B cell (primary cell): ENCODE results near the gene DNAJB8. TPM values are rescaled to one million over a fixed set of nuclear protein-coding genes. Genes with fewer than 3 reads are reported as not detected.

Experiments used
- ATAC-seq: fragments of 200-7000 bp; cut with Tn5 transposase; one replicate; pipeline ENCODE4 v1.10.0; 2021; ENCODE audit warnings: low read depth, mild to moderate bottlenecking, moderate number of reproducible peaks, moderate library complexity
- CTCF ChIA-PET: fragments of 350-600 bp; sonication (Branson Sonifier 250); formaldehyde crosslinking; loops from one replicate; lab custom pipeline; 2021; ENCODE audit warnings: antibody characterized with exemption, inconsistent platforms; lab: Charles Lee
- POLR2A ChIA-PET: fragments of 350-600 bp; sonication (Branson Sonifier 250); formaldehyde crosslinking; loops from one replicate; lab custom pipeline; 2021; ENCODE audit warnings: antibody characterized with exemption; lab: Charles Lee
- DNase-seq: peaks from one replicate; pipeline ENCODE4 v3.0.0; 2013
- H2AFZ ChIP-seq: 2 replicates; pipeline ENCODE4 v1.6.1; 2012; ENCODE audit warnings: mild to moderate bottlenecking, low read depth, low read length; ENCODE audit not compliant: insufficient read depth, poor library complexity, severe bottlenecking
- H3K27ac ChIP-seq, 2 donors: 1 replicate in 1 of 2; 2 replicates in 1 of 2; pipeline ENCODE4 v1.5.1; 2012 to 2013; ENCODE audit warnings: low read length in 2 of 2, mild to moderate bottlenecking in 2 of 2, moderate library complexity in 1 of 2
- H3K27me3 ChIP-seq, 4 experiments: fragments of 200-600 bp in 1 of 4; sonication (generic) in 1 of 4; replicated peaks in 1 of 4; 1 replicate in 2 of 4; 2 replicates in 2 of 4; pipeline versions ENCODE4 v1.6.1 to v1.7.0; 2013 to 2016; ENCODE audit warnings: low read length in 3 of 4, mild to moderate bottlenecking in 2 of 4, mixed read lengths in 1 of 4, moderate library complexity in 1 of 4; ENCODE audit not compliant: insufficient read depth in 4 of 4, control insufficient read depth in 3 of 4; ENCODE audit errors: control extremely low read depth in 1 of 4
- H3K36me3 ChIP-seq, 2 experiments: replicated peaks in 1 of 2; 1 replicate in 1 of 2; 2 replicates in 1 of 2; pipeline versions ENCODE4 v1.6.1 to v1.7.1; 2013; ENCODE audit warnings: low read length in 1 of 2; ENCODE audit not compliant: insufficient read depth in 2 of 2, control insufficient read depth in 1 of 2; ENCODE audit errors: control extremely low read depth in 1 of 2, extremely low read depth in 1 of 2
- H3K4me1 ChIP-seq, 2 donors: fragments of 200-600 bp in 1 of 2; sonication (generic) in 1 of 2; 1 replicate in 1 of 2; 2 replicates in 1 of 2; pipeline versions ENCODE4 v1.5.1 to v1.6.1; 2013 to 2017; ENCODE audit warnings: low read length in 2 of 2; ENCODE audit not compliant: control insufficient read depth in 2 of 2, insufficient read depth in 2 of 2
- H3K4me2 ChIP-seq: replicated peaks from 2 replicates; pipeline ENCODE3; 2012; ENCODE audit warnings: mild to moderate bottlenecking, low read depth, low read length; ENCODE audit not compliant: poor library complexity, severe bottlenecking
- H3K4me3 ChIP-seq, 5 experiments: fragments of 200-600 bp in 1 of 5; sonication (generic) in 1 of 5; 1 replicate in 3 of 5; 2 replicates in 2 of 5; pipeline versions ENCODE4 v1.5.1 to v1.7.0; 2011 to 2016; ENCODE audit warnings: low read length in 4 of 5, mild to moderate bottlenecking in 4 of 5, low read depth in 2 of 5, control low read depth in 1 of 5, moderate library complexity in 1 of 5; ENCODE audit not compliant: insufficient read depth in 1 of 5; ENCODE audit errors: control extremely low read depth in 1 of 5, extremely low read depth in 1 of 5
- H3K79me2 ChIP-seq: fragments of 200-600 bp; sonication (generic); one replicate; pipeline ENCODE4 v1.6.0; 2016; ENCODE audit warnings: low read length; ENCODE audit not compliant: control insufficient read depth, insufficient read depth
- H3K9ac ChIP-seq: fragments of 200-600 bp; sonication (generic); 2 replicates; pipeline ENCODE4 v1.6.1; 2017; ENCODE audit warnings: mild to moderate bottlenecking, low read length, moderate library complexity
- H3K9me3 ChIP-seq, 3 donors: one replicate each; pipeline versions ENCODE4 v1.6.1 to v1.7.1; 2013; ENCODE audit warnings: low read length in 2 of 3; ENCODE audit not compliant: control insufficient read depth in 2 of 3, insufficient read depth in 1 of 3; ENCODE audit errors: control extremely low read depth in 1 of 3
- H4K20me1 ChIP-seq: 2 replicates; pipeline ENCODE4 v1.6.0; 2012; ENCODE audit warnings: mild to moderate bottlenecking, low read length; ENCODE audit not compliant: insufficient read depth, control insufficient read depth, poor library complexity, severe bottlenecking
- H3K27ac Mint-ChIP-seq: one replicate; pipeline ENCODE4 v1.8.0; 2021; ENCODE audit warnings: mixed read lengths
- H3K27me3 Mint-ChIP-seq: one replicate; pipeline ENCODE4 v1.8.0; 2021; ENCODE audit warnings: mixed read lengths
- H3K4me1 Mint-ChIP-seq: one replicate; pipeline ENCODE4 v1.8.0; 2021; ENCODE audit warnings: mixed read lengths
- H3K4me3 Mint-ChIP-seq: one replicate; pipeline ENCODE4 v1.8.0; 2021; ENCODE audit warnings: mixed read lengths
- H3K9me3 Mint-ChIP-seq: one replicate; pipeline ENCODE4 v1.8.0; 2022; ENCODE audit warnings: mixed read lengths; ENCODE audit not compliant: insufficient read depth
- EZH2 ChIP-seq: IDR thresholded peaks from 2 replicates; pipeline ENCODE4 v1.6.1; 2012; ENCODE audit warnings: borderline replicate concordance, low read depth, mild to moderate bottlenecking, moderate library complexity, low read length; ENCODE audit not compliant: insufficient read depth, poor library complexity, severe bottlenecking
- WGBS: methylation state at CpG from one replicate; pipeline ENCODE4 v1.1.5; 2013; ENCODE audit warnings: missing lambda C conversion rate; ENCODE audit not compliant: insufficient coverage; 5-methylcytosine and 5-hydroxymethylcytosine counted together
- intact Hi-C: fragments of 100-400 bp; cut with micrococcal nuclease; formaldehyde crosslinking; loops from one replicate; pipeline ENCODE4 v1.10.0; 2022
- polyA plus RNA-seq: library from polyadenylated mRNA; depleted of rRNA; stranded (reverse); fragments of >200 nt; gene quantifications from 2 replicates; pipeline ENCODE4 v1.2.3, GENCODE V29; 2012
- total RNA-seq, 2 donors: library from RNA; stranded (reverse); fragments of 120-200 nt in 1 of 2; gene quantifications; 1 replicate in 1 of 2; 2 replicates in 1 of 2; pipeline versions ENCODE4 v1.2.3 to v1.2.4, GENCODE V29; 2013 to 2022
- TF ChIP-seq, protein P1 (sequence below): fragments of 200-600 bp; IDR thresholded peaks from one replicate; pipeline ENCODE4 v1.8.0; 2022; ENCODE audit warnings: antibody characterized with exemption, mild to moderate bottlenecking

Gene DNAJB8
- total and polyA plus RNA-seq, 2 donors (not counting 1 experiment from before 2014, with no cell fraction given) = not detected

DNA sequence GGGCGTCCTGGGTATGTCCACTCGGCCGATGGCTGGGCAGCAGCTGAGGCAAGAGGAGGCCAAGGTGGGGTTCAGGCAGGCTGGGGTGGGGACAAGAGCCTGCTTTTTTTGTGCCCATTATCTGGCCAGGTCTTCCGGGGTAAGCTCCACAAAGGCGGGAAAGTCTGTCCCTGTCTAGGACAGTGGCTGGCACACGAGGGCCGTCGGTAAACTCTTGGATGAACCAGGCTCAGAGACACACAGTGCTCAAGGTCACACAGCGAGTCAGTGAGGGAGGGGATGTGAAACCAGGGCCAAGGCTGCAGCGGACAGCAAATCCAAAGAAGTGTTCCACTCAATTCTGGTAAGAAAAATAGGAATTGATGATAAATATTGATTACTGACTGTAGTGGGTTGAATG lies 2.9 kb downstream of the DNAJB8 start:
- WGBS = 90% methylated on average over 10 of the region's 10 CpGs
- no peak overlapping the region for H3K27ac ChIP-seq
- no peaks in the 10 kb centered on the region for H3K79me2 ChIP-seq
- no peak overlapping the region for H3K9ac ChIP-seq
- H3K4me1 ChIP-seq = no peaks in the 10 kb centered on the region
- no peaks in the 10 kb centered on the region for H4K20me1 ChIP-seq
- no peak for TF ChIP-seq EZH2
- TF ChIP-seq, protein P1, sequence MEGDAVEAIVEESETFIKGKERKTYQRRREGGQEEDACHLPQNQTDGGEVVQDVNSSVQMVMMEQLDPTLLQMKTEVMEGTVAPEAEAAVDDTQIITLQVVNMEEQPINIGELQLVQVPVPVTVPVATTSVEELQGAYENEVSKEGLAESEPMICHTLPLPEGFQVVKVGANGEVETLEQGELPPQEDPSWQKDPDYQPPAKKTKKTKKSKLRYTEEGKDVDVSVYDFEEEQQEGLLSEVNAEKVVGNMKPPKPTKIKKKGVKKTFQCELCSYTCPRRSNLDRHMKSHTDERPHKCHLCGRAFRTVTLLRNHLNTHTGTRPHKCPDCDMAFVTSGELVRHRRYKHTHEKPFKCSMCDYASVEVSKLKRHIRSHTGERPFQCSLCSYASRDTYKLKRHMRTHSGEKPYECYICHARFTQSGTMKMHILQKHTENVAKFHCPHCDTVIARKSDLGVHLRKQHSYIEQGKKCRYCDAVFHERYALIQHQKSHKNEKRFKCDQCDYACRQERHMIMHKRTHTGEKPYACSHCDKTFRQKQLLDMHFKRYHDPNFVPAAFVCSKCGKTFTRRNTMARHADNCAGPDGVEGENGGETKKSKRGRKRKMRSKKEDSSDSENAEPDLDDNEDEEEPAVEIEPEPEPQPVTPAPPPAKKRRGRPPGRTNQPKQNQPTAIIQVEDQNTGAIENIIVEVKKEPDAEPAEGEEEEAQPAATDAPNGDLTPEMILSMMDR = no peak
- H2AFZ ChIP-seq = no peak overlapping the region
- intact Hi-C loops = no loop called here
- ChIA-PET POLR2A (no interaction called here), CTCF (no interaction called here)
- H3K4me2 ChIP-seq = no peak overlapping the region
- peaks cover 0 to 3% (median 0%) of the 10 kb centered on the region in 4 experiments for H3K27me3 ChIP-seq
- Mint-ChIP-seq H3K4me1 (no peaks in the 10 kb centered on the region), H3K27ac (no peak overlapping the region), H3K4me3 (no peak overlapping the region), H3K27me3 (peaks cover 30% of the 10 kb centered on the region), H3K9me3 (no peaks in the 10 kb centered on the region)
- no peak for DNase-seq
- no peaks in the 10 kb centered on the region for H3K36me3 ChIP-seq
- no peaks in the 10 kb centered on the region for H3K9me3 ChIP-seq
- ATAC-seq = no peak
- no peak overlapping the region for H3K4me3 ChIP-seq

DNA sequence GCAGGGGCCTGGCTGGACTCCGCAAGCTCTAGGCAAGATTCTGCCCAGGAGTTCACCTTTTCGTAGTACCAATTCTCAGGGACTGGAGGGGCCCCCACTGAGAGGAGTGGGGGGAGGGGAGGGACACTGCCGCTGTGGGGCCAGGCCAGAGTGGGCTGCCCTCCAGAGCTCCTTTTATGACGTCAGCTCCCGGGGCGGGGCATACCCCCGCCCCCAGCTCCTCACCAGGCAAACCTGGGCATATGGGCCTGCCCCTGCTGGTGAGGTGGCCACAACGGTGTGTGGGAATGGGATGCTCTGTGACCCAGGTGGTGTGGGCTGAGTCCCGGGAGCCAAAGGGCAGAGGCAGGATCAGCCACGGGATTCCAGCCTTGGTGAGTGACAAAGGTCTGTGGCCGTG lies 3.3 kb downstream of the DNAJB8 start:
- no peaks in the 10 kb centered on the region for H3K9me3 ChIP-seq
- CTCF ChIA-PET = no interaction called here
- intact Hi-C loops = no loop called here
- H2AFZ ChIP-seq = no peak overlapping the region
- H3K4me2 ChIP-seq = no peak overlapping the region
- TF ChIP-seq EZH2 = no peak
- TF ChIP-seq, protein P1 = no peak
- no peaks in the 10 kb centered on the region for H3K36me3 ChIP-seq
- no peak overlapping the region for H3K27ac ChIP-seq
- POLR2A ChIA-PET = no interaction called here
- H3K9ac ChIP-seq = no peak overlapping the region
- H3K79me2 ChIP-seq = no peaks in the 10 kb centered on the region
- no peak overlapping the region for H3K4me3 ChIP-seq
- 96% methylated on average over 7 of the region's 11 CpGs for WGBS
- no peak for DNase-seq
- Mint-ChIP-seq H3K9me3 (no peaks in the 10 kb centered on the region), H3K4me1 (no peaks in the 10 kb centered on the region), H3K27me3 (peaks cover 26% of the 10 kb centered on the region), H3K27ac (no peak overlapping the region), H3K4me3 (no peak overlapping the region)
- H3K27me3 ChIP-seq = peaks cover 0 to 3% (median 0%) of the 10 kb centered on the region in 4 experiments
- no peak for ATAC-seq
- H4K20me1 ChIP-seq = no peaks in the 10 kb centered on the region
- H3K4me1 ChIP-seq = no peaks in the 10 kb centered on the region
